ENCODE measurements around the gene CCND2.

Gene CCND2

DNA sequence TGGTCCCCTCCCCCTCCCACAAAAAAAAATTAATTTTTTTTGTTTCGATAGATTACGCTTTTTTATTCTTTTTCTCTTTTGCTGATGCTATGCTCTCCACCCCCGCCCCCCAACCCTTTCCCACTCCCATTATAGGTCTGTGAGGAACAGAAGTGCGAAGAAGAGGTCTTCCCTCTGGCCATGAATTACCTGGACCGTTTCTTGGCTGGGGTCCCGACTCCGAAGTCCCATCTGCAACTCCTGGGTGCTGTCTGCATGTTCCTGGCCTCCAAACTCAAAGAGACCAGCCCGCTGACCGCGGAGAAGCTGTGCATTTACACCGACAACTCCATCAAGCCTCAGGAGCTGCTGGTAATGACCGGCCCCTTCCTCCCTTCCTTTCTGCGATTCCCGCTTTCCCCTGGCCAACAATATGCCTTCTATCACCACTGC is 2.3 kb downstream of the CCND2 start:
- Histone ChIP-seq H3K4me1 (peaks cover 33 to 61% (median 43%) of the 10 kb centered on the region in 10 experiments), H3K9me3 (replicated peaks in 1 of 11) (no peaks in the 10 kb centered on the region), H4K20me1 (peaks cover 0 to 48% (median 35%) of the 10 kb centered on the region in 11 experiments; a peak in 18 of 22 replicates), H3K4me2 (peak overlapping the region in 1 of 11 experiments; percentile 98; a peak in 2 of 22 replicates), H3K27ac (no peak overlapping the region), H3K36me3 (no peaks in the 10 kb centered on the region), H3K4me3 (no peak overlapping the region; a peak in 1 of 20 replicates), H3K27me3 (peaks cover 63 to 96% (median 79%) of the 10 kb centered on the region in 11 experiments), H3K9ac (no peak overlapping the region)
- TF ChIP-seq Cebpa-rat (IDR thresholded peaks at IDR 0.05) = no peak

DNA sequence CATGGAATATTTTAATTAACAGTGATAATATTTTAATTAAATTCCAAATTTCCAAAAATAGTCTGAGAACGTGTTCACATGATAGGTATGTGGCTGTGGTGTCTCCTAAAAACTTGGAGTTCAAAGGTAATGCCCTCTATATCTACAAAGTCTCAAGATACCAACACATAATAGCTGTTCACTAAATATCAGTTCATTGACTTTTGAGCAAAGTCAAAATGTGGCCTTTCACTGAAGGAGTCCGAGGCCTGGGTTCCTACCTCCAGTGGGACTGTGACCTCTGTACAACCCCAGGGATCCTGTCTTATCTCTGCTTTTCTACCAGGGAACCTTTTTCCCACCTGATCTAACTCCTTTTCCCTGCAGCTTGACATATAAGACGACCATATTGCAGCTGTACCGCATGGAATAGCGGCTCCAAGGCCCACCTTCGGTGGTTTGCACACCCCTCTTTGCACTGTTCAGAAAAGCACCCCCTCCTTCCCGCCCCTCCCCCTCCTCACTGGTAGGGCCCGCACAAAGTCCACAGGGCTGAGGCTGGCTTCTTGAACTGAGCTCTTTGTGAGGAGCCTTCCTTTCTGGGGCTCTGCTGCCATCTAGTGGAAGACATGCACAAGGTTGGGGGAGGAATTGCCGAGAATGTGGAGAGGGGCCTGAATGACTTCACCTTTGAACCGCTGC is 3.1 kb downstream of the CCND2 start:
- Histone ChIP-seq H3K27ac (no peak overlapping the region), H3K4me2 (no peak overlapping the region)

DNA sequence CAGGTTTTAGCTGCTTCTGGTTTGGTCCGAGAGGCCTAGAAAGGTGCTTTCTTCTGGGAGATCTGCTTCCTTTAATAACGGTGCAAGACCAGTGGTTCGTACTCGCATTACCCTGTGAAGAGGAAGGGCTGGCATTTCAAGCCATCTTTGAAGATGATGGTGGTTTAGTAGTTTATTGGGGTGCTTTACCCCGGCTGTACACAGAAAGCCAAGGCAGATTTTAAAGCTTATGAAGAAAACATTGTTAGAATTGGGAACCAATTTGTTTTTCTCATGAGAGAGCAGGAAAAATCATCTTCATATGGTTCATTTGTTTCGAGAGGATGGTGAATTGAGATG is 3.6 kb downstream of the CCND2 start:
- no peaks in the 10 kb centered on the region for H3K36me3 ChIP-seq
- H3K4me2 ChIP-seq = no peak overlapping the region
- no peak overlapping the region for H3K4me3 ChIP-seq
- H3K27me3 ChIP-seq = peaks cover 51 to 84% (median 67%) of the 10 kb centered on the region in 11 experiments
- no peak overlapping the region for H3K27ac ChIP-seq
- H3K9ac ChIP-seq = no peak overlapping the region
- H4K20me1 ChIP-seq = peaks cover 0 to 38% (median 26%) of the 10 kb centered on the region in 11 experiments; a peak in 18 of 22 replicates
- H3K4me1 ChIP-seq = peaks cover 22 to 50% (median 33%) of the 10 kb centered on the region in 10 experiments
- no peak for TF ChIP-seq Cebpa-rat (IDR thresholded peaks at IDR 0.05)
- H3K9me3 ChIP-seq (replicated peaks in 1 of 11) = no peaks in the 10 kb centered on the region

More for the DNA sequence above, 3.1 kb downstream of the CCND2 start:
- no peak overlapping the region for H3K4me3 ChIP-seq
- H3K27me3 ChIP-seq = peaks cover 56 to 89% (median 72%) of the 10 kb centered on the region in 11 experiments
- H3K4me1 ChIP-seq = peaks cover 25 to 54% (median 36%) of the 10 kb centered on the region in 10 experiments
- no peaks in the 10 kb centered on the region for H3K9me3 ChIP-seq (replicated peaks in 1 of 11)
- no peaks in the 10 kb centered on the region for H3K36me3 ChIP-seq
- H3K9ac ChIP-seq = no peak overlapping the region
- H4K20me1 ChIP-seq = peaks cover 0 to 41% (median 27%) of the 10 kb centered on the region in 11 experiments; a peak in 18 of 22 replicates
- TF ChIP-seq Cebpa-rat (IDR thresholded peaks at IDR 0.05) = no peak

DNA sequence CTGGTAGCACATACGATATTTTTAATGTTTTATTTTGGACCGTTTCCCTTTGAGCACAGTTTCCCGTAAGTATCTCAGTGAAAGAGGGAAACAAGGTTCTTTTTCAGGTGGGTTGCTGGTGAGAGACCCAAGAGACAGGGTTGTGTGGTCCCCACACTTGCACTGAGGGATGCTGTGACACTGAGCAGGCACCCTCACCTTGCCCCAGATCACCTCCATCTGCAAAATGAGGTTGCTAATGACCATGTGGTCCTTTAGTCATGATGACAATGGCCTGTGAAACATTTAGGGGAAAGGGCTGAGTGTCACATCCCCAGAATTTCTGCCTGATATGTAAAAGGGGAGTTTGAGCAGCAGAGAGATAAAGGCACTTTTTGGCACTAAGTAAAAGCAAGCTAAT is 4.3 kb downstream of the CCND2 start:
- Histone ChIP-seq H3K27ac (no peak overlapping the region), H3K27me3 (peaks cover 44 to 77% (median 60%) of the 10 kb centered on the region in 11 experiments), H3K4me1 (peaks cover 15 to 43% (median 26%) of the 10 kb centered on the region in 10 experiments), H3K36me3 (no peaks in the 10 kb centered on the region), H3K4me2 (no peak overlapping the region), H4K20me1 (peaks cover 0 to 31% (median 19%) of the 10 kb centered on the region in 11 experiments; a peak in 18 of 22 replicates), H3K4me3 (no peak overlapping the region), H3K9ac (no peak overlapping the region), H3K9me3 (replicated peaks in 1 of 11) (no peaks in the 10 kb centered on the region)
- TF ChIP-seq Cebpa-rat (IDR thresholded peaks at IDR 0.05) = no peak

DNA sequence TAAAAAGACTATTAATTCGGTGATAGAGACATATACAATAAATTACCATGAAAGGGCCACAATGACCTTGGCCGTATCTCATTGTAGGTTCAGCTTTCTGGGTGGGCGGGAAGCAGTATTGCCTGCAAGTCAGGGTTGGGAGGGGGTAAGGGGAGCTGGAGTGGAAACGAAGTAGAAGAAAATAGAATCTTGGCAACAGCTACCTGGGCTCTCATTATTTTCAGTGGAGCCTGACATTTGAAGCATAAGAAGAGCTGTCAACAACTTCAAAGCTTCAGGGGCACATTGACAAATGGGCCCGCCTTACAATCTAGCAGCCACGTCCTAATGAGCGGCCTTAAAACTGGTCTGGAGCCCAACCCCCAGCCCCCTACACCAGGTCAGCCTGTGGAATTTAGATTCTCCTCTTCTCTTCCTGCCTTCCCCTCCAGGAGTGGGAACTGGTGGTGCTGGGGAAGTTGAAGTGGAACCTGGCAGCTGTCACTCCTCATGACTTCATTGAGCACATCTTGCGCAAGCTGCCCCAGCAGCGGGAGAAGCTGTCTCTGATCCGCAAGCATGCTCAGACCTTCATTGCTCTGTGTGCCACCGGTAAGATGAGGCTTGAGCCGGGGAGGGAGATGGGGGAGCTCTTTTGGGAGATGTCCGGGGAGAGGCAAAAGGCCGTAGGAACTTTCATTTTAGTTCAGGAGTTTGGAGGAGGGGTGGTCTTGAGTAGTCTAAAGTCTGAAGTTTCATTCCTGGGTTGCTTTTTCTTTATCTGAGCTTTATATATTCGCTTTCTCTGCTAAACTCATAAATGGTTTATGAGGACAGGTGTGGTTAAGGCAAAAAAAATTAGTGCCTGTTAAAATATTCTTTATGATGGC is 5.0 kb downstream of the CCND2 start:
- Histone ChIP-seq H3K27ac (no peak overlapping the region), H3K4me3 (no peak overlapping the region; a peak in 1 of 20 replicates), H3K9me3 (replicated peaks in 1 of 11) (no peaks in the 10 kb centered on the region), H3K36me3 (no peaks in the 10 kb centered on the region), H4K20me1 (peaks cover 0 to 24% (median 12%) of the 10 kb centered on the region in 11 experiments; a peak in 17 of 22 replicates), H3K9ac (no peak overlapping the region), H3K27me3 (peaks cover 37 to 70% (median 53%) of the 10 kb centered on the region in 11 experiments), H3K4me1 (peaks cover 11 to 36% (median 19%) of the 10 kb centered on the region in 10 experiments; a peak in 19 of 20 replicates), H3K4me2 (peak overlapping the region in 5 of 11 experiments; percentile 43 to 71 (median 68); a peak in 10 of 22 replicates)
- peak in 10 of 11 experiments; percentile 29 to 78 (median 60); a peak in 12 of 22 replicates for TF ChIP-seq Cebpa-rat (IDR thresholded peaks at IDR 0.05)

DNA sequence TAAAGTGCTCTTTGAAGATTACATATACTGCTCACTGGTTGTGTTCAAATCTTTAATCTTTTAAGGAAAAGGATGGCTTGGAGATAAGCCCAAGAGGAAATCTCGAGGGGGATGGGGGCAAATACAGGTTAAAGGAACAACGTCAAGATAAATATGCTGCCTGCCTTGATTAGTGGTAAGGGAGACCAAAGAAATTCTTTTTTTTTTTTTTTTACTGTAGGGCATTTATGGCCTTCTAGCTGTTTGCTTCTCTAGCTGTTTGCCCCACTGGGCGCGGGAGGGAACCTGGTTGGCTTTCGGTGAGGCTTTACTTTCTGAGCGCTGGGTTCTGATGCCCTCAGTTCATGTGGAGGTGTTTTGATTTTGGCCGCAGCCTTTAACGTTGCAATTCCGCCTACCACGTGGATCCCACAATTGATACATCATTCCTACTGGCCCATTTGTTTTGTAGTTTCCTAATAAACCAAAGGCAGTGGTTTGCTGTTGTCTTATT is 5.7 kb downstream of the CCND2 start:
- Histone ChIP-seq H3K4me2 (peak overlapping the region in 5 of 11 experiments; percentile 43 to 71 (median 68); a peak in 9 of 22 replicates), H3K36me3 (no peaks in the 10 kb centered on the region), H4K20me1 (peaks cover 0 to 17% (median 5%) of the 10 kb centered on the region in 11 experiments; a peak in 16 of 22 replicates), H3K4me1 (peaks cover 4 to 29% (median 12%) of the 10 kb centered on the region in 10 experiments; a peak in 18 of 20 replicates), H3K27ac (no peak overlapping the region), H3K4me3 (no peak overlapping the region), H3K27me3 (peaks cover 30 to 63% (median 46%) of the 10 kb centered on the region in 11 experiments), H3K9me3 (replicated peaks in 1 of 11) (no peaks in the 10 kb centered on the region), H3K9ac (no peak overlapping the region)
- TF ChIP-seq Cebpa-rat (IDR thresholded peaks at IDR 0.05) = no peak

DNA sequence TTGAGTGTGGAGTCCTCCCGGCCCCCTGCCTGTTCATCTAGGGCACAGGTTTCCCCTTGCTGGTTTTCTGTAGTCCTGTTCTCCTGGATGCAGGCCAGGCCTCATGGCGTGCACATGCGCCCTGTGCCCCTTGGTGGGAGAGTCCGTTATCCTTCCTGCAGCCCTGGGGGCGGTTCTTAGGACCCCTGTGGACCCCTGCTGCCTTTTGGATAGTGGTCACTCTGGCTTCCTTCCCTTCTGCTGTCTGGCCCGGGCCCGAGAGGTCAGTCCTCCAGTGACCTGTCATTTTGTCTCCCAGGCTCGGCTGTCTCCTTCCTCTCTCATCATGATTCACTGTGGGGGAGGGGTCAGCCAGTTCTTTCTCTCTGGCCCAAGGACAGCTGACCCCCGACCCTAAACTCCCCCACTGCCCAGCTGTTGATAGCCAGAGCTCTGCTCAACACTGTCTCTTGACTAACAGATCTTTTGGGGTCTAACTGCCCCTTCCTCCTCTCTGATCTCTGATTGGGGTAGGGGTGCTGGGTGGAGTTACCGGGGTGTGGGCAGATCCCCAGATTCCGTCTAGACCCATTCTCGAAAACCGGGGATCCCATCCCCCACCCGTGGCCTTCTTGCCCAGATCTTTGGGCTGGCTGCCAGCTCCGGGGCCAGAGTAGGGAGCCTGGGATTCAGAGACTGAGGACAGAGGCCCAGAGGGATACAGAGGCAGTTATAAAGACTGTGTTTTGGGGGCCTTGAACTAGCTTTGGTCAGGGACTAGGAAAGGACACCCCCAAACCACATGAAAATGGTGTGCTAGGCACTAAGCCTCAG is 7.0 kb downstream of the CCND2 start:
- H3K4me1 ChIP-seq = peaks cover 0 to 21% (median 7%) of the 10 kb centered on the region in 10 experiments; a peak in 10 of 20 replicates
- H3K36me3 ChIP-seq = no peaks in the 10 kb centered on the region
- no peaks in the 10 kb centered on the region for H3K9me3 ChIP-seq (replicated peaks in 1 of 11)
- H3K4me2 ChIP-seq = peak overlapping the region in 1 of 11 experiments; percentile 13; a peak in 1 of 22 replicates
- H3K4me3 ChIP-seq = no peak overlapping the region
- H3K27ac ChIP-seq = no peak overlapping the region
- H3K27me3 ChIP-seq = peaks cover 17 to 50% (median 33%) of the 10 kb centered on the region in 11 experiments
- H4K20me1 ChIP-seq = peaks cover 0 to 11% (median 0%) of the 10 kb centered on the region in 11 experiments; a peak in 6 of 22 replicates
- no peak for TF ChIP-seq Cebpa-rat (IDR thresholded peaks at IDR 0.05)
- H3K9ac ChIP-seq = no peak overlapping the region

DNA sequence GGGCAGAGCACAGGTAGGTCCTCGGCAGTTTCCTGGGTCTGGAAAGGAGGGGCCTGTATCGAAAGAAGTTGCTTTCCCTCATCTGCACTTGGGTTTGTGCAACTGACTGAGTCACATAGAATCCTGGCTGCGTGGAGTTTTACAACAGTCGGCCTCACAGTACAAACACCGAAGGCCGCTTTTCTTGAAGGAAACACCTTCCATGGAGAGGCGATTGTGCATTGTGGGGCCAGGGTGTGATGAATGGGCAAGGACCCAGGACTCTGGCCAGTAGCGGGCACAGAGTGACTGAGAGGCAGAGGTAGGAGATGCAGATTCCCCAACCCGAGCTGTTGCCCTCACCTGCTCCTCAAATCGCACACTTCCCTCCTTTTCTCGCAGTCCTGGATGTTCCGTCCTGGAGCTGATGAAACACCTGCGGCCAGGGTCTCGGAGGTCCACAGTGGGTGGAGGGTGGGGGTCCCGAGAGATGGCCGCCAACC is 7.7 kb downstream of the CCND2 start:
- Histone ChIP-seq H3K4me1 (peaks cover 0 to 28% (median 7%) of the 10 kb centered on the region in 10 experiments; a peak in 10 of 20 replicates), H3K9me3 (replicated peaks in 1 of 11) (no peaks in the 10 kb centered on the region), H3K4me2 (no peak overlapping the region), H4K20me1 (peaks cover 0 to 4% (median 0%) of the 10 kb centered on the region in 11 experiments; a peak in 2 of 22 replicates), H3K27ac (no peak overlapping the region), H3K36me3 (no peaks in the 10 kb centered on the region), H3K9ac (no peak overlapping the region), H3K27me3 (peaks cover 10 to 43% (median 26%) of the 10 kb centered on the region in 11 experiments), H3K4me3 (no peak overlapping the region)
- TF ChIP-seq Cebpa-rat (IDR thresholded peaks at IDR 0.05) = no peak

All from BLaER1 treated with 17β-estradiol and CSF1 and Interleukin-3, amounts not matched to agents 10 nM and 100 nM (cell line).